HG03521 (cell line): ENCODE results near the gene KAT2A.

Experiments used
- ATAC-seq: cut with Tn5 transposase; IDR thresholded peaks from one replicate; pipeline ENCODE4 v1.9.1; 2021; ENCODE audit warnings: mild to moderate bottlenecking, moderate library complexity; ENCODE audit not compliant: unreplicated experiment

The KAT2A gene

GRCh38 chr17:42096360-42097111, 24.6 kb downstream of the KAT2A start:
- no peak for ATAC-seq

DNA sequence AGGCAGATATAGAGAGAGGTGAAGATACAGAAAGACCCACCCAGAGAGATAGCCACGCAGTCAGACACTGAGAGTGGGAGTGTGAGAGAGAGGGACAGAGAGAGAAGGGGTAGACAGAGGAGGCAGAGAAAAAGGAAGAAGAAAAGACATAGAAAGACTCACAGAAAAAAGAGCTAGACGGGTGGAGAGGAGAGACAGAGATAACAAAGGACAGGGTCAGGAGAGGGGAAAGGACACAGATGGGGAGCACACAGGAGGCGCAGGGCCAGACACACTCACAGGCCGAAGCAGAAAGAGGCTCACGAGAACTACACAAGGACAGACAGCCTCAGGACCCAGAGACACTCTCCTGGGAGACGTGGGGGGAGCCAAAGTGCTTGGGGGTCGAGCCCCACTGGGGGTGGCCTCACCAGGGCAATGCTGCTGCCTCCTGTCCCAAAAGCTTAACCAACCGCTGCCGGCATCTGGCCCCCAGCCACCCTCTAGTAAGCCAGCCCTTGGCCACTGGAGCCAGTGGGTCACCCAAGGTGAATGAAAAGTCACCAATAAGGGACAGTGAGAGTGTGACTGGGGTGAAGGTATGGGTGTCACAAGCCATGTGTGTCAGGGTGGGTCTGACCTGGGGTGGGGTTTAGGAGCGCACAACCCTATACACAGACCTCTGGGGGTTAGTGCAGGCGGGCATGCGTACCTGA, 26.6 kb downstream of the KAT2A start:
- ATAC-seq = no peak

DNA sequence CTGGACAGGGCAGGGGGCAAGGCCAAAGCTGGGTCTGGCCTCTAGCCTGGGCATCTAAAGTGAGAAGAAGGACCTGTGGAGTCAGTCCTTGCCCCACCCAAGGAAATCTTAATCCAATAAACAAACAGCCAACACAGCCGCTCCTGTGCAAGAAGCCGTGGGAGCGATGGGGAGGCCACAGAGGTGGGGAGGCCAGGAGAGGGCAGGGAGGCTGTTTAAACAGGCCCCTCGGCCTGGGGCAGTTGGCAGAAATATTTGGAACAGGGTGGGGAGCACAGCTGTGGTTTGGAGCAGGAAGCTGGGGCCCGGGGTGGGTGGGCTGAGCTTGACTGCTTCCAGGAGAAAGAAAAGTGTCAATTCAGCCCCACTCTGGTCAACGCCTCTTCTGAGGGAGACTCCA, 28.2 kb downstream of the KAT2A start:
- no peak for ATAC-seq

DNA sequence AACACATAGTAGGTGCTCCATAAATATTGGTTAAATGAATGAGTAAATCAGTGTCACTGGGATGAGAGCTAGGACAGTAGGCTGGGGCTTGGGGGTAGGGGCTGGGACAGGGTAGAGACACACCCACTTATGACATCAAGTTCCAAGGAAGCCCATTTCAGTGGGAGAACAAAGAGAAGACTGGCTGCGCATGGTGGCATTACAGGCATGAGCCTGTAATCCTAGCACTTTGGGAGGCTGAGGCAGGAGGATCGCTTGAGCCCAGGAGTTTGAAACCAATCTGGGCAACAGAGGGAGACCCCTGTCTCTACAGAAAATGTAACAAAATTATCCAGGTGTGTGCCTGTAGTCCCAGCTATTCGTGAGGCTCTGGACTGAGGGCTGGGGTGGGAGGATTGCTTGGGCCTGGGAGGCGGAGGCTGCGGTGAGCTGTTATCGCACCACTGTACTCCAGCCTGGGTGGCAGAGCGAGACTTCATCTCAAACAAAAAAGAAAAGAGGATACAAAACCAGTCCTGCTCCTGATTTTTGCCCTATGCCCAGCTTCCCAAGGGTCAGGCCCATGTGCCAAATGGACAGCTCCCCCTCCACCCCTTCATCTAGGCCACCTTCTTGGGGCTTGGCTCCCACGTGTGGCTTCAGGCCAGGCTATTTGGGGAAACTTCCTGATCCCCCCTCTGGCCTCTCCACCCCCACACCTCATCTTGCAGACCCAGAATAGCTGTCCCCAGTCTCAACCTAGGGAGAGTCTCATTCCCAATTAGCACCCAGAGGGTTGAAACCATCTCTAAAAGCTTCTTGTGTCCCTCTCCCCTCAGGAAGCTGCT, 30.0 kb downstream of the KAT2A start:
- ATAC-seq = no peak

GRCh38 chr17:42088736-42089135, 32.4 kb downstream of the KAT2A start:
- ATAC-seq = no peak

DNA sequence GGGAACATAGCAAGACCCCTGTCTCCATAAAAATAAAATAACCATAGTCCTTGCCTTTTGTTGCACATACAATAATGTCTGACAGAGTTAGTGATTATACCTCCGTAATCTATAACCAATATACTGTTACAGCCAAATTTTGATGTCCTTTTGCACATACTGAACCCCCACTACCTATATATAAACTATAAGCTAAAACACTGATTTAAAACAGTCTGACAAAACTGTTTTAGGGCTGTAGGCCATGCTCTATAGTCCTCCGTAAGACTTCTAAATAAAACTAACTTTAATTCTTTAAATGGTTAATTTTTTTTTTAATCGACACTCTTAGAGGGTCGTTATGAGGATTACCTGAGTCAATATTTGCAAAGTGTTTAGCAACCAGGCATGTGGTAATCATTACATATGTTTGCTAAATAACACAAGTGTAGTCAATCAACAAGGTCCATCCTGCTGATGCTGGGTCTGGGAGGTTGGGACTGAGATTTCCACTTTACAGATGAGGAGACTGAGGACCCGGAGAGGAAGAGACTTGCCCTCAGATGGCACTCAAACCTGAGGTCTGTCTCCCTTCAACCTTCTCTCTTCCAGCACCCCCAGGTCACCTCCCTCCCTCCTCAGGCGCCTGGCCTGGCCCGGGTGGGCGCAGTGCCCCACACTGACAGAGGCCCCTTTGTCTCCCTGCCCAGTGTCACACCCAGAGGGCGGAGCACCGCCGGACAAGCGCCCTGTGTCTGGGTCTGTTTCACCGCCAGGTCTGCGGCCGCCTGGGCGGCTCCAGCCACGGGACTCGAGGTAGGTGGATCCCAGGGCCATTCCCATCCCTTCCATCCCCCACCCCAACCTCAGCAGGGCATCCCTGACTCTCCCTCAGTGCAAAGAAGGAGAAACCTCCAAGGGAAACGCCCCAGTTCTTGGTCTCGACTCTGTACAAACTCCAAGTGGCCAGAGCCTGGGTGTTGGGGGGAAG, 33.1 kb downstream of the KAT2A start:
- no peak for ATAC-seq

GRCh38 chr17:42087042-42087701, 34.0 kb downstream of the KAT2A start:
- no peak for ATAC-seq

GRCh38 chr17:42081516-42082129, 39.5 kb downstream of the KAT2A start:
- no peak for ATAC-seq

GRCh38 chr17:42079541-42079940, 41.6 kb downstream of the KAT2A start:
- no peak for ATAC-seq

DNA sequence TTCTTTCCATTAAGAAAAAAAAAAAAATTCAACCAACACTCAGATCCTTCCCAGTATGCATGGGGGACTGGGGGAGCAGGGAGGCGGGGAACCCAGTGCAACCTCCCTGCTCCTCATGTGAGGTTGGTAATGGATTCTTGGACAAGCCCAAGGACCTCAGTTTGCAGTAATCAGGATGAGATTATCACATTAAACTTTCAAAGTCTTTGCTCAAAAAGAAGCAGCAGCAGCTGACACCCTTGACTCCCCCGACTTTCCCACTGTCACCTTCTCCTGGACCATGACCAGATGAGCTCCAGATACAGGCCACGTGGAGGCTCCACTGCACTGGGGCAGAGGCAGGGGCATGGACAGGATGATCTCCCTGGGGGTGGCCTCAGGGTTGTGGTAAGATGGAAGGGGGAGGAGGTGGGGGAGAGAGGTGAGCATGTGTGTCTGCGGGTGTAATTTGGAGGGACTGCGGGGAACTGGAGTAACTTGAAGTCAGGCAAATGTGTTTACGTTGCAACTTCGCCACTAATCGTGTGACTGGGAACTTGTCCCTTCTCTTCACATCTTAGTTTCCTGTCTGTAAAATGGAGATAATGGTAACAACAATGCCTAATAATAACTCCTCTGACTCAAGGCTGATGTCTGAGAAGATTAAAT, 42.6 kb downstream of the KAT2A start:
- no peak for ATAC-seq

- no peak for ATAC-seq
Measured at GRCh38 chr17:42077755-42078154, 43.4 kb downstream of the KAT2A start.

DNA sequence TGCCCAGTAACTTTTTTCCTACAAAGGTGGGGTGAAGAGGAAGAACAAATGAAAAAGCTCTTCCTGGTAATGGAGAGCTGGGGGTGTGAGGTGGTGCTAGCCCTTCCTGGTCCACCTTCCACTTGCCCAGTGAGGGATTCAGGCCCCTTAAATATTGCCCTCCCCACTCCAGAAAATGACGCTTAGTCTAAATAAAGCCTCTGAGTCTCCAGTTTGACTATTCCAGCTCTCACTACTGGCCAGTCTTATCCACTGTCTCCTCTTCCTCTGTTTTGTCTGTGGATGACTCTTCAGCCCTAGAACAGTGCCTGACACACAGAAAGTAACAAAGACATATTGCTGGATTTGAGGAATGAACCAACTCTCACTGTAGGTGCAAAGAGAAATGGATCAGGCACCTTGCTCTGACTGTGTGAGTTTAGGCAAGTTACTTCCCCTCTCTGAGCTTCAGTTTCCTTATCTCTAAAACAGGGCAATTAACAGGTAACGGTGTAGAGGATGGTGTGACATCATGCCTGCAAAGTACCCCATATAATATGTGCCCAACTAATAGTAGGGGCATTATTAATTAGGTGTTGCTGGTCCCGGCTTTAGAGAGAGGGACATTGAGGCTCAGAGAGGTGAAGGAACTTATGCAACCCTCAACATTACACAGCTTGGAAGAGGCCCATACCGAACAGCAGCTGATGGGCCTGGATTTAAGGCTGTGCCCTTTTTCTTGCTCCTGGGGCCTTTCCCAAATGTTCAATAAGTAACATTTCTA, 44.2 kb downstream of the KAT2A start:
- no peak for ATAC-seq

DNA sequence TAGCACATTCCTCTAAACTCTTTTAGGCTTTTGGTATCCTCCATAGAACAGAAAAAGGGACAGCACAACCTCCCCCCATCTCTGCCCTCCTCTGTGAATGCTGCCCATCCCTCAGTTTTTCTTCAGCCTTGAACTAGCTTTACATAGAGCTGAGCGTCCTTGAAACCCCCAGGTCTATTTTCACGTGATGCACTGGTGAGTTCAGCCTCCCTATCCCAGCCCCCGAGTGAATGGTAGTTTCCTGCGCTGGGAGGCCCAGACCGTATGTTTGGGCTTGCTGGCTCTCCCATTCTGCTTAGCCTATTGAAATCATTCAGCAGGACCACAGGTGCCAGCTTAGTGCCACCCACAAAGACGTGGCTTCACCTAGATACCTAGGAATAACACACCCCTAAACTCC, 45.4 kb downstream of the KAT2A start:
- ATAC-seq = no peak

DNA sequence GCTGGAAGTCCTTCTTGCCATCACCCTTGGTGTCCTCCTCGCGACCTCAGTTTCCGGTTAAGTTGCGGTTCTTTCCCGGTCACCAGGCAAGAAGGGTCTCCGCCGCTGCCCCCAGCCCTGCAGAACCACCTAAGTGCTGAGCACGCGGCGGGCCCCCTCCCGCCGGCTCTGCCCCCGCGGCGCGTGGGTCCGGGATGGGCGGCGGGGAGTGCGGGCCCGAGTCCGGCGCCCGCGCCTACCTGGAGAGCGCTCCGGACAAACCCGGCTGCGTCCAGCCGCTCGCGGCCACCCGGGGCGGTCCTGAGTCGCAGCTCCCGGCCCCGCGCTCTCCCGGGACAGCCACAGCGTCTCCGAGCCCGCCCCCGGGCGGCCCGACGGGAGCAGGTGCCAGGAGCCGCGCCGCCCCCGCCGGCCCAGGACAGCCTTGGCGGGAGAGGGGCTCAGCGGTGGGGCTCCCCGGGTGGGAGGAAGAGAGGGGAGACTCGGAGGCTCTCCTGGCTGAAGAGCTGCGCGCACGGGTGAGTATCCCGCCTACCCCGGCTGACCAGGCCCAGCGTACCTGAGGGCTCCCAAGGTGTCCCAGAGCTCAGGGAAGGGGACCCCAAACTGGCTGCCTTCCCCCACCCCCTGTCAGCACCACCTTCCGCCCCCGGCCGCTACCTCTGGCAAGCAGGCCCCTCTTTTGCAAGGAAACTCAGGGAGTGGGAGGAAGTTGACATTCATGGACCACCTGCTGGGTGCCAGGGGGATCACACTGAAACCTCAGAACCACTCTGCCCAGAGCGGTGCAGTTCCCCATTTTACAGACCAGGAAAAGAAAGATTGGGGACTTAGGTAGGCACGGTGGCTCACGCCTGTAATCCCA, 48.6 kb downstream of the KAT2A start:
- ATAC-seq = no peak

DNA sequence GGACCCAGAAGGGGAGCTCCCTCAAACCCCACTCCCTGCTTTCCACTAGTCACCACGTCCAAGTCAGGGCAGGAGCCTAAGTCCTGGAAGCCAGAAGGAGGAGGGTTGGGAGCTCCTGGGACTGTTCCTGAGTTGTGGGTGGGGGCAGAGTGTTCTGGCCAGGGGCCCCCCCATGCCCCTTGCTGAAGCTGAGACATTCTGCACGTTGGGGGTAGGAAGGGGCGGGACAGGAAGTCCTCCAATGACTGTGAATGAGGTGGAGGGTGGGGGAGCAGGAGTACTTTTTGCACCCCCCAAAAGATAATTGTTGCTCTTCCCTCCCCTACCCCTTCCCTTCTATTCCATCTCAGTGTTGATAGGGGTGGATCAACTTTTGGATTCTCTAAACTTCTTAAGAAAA, 49.4 kb downstream of the KAT2A start:
- no peak for ATAC-seq

- no peak for ATAC-seq
Measured at GRCh38 chr17:42068979-42069378, 52.2 kb downstream of the KAT2A start.

DNA sequence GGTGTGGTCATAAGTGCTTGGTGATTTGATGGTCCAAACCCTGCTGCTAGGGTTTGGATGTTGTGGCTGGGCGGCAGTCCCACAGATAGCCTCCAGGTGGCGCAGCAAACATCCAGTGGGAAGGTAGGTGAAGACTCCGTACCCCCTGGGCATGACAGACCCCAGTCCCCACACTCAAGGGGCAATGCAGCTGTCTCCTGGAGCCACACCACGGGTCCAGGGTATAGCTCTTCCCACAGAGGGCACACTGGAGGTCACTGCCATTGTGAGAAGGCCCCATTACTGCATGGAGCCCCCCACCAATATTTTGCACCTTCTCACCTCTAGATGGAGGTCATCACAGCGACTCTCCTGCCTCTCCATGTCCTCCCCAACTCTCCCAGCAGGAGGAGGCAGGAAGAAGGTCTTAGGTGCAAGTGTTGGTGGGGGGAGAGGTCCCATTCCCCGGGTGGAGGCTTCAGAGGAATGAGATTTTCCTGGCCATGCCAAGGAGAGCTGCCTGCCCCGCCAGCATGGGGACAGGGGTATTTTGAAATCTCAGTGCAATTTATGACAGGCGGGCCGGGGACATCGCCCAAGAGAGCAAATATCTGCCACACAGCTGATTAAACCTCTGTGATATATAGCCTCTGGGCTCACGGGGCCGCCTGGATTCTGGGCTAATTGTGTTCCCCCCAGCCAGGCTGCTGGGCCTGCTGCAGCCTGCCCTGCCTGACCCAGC, 53.6 kb downstream of the KAT2A start:
- ATAC-seq = no peak
